COLO829 (cell line): ENCODE measurements around the gene KCNAB3.
"Not testable (repeated sequence)": the region's sequence is repeated elsewhere in the genome, so short reads cannot be mapped to it uniquely, and the experiment has no call there.

ENCODE experiments used
- DNase-seq: peaks from one replicate; pipeline ENCODE4 v3.0.0; 2012; ENCODE audit warnings: low spot score

Gene KCNAB3

GRCh38 chr17:7929158-7930023, at the start of gene KCNAB3:
TSS of gene KCNAB3 (minus strand) at chr17:7929856. CDS start at chr17:7929435, 421 bp downstream.
- peak; percentile 93 for DNase-seq

GRCh38 chr17:7977805-7978204, 48.1 kb upstream of the KCNAB3 start:
- no peak for DNase-seq

GRCh38 chr17:7977039-7977438, 47.4 kb upstream of the KCNAB3 start:
- no peak for DNase-seq

GRCh38 chr17:7974638-7975131, 45.0 kb upstream of the KCNAB3 start:
- DNase-seq, result no peak

GRCh38 chr17:7972131-7972785, 42.6 kb upstream of the KCNAB3 start:
- DNase-seq, result no peak

GRCh38 chr17:7971651-7972050, 42.0 kb upstream of the KCNAB3 start:
- no peak for DNase-seq

- no peak for DNase-seq
These were observed 39.8 kb upstream of the KCNAB3 start for GRCh38 chr17:7969433-7969832.

- no peak for DNase-seq
These were observed 38.1 kb upstream of the KCNAB3 start for GRCh38 chr17:7967751-7968150.

- DNase-seq, result no peak
These were observed 31.8 kb upstream of the KCNAB3 start for GRCh38 chr17:7961421-7961820.

- DNase-seq, result no peak
These were observed 30.0 kb upstream of the KCNAB3 start for GRCh38 chr17:7959503-7960253.

- no peak for DNase-seq
These were observed 26.7 kb upstream of the KCNAB3 start for GRCh38 chr17:7956228-7956965.

GRCh38 chr17:7955414-7956227, 26.0 kb upstream of the KCNAB3 start:
- DNase-seq, result no peak

- not testable (repeated sequence) for DNase-seq
These were observed 23.6 kb upstream of the KCNAB3 start for GRCh38 chr17:7953266-7953665.

- no peak for DNase-seq
These were observed 21.6 kb upstream of the KCNAB3 start for GRCh38 chr17:7951143-7951792.

GRCh38 chr17:7950578-7950977, 20.9 kb upstream of the KCNAB3 start:
- no peak for DNase-seq

- peak; percentile 50 for DNase-seq
These were observed 18.0 kb upstream of the KCNAB3 start for GRCh38 chr17:7947651-7948050.

GRCh38 chr17:7946441-7946840, 16.8 kb upstream of the KCNAB3 start:
- DNase-seq, result no peak

- DNase-seq, result no peak
These were observed 16.0 kb upstream of the KCNAB3 start for GRCh38 chr17:7945651-7946050.

GRCh38 chr17:7944326-7944725, 14.7 kb upstream of the KCNAB3 start:
- DNase-seq, result no peak

- no peak for DNase-seq
These were observed 13.6 kb upstream of the KCNAB3 start for GRCh38 chr17:7943291-7943690.
